HL-60/S4 treated with phorbol 12-myristate 13-acetate at 8.2 ng/mL for 4 days and 3 days (cell line): ENCODE data around the gene OR9Q1.
"Not testable (repeated sequence)": the region's sequence is repeated elsewhere in the genome, so short reads cannot be mapped to it uniquely, and the experiment has no call there.

ENCODE experiments used
- in situ Hi-C: fragments of 300-500 bp; cut with MboI; formaldehyde crosslinking; loops from 2 replicates; pipeline ENCODE4 v1.15.0; 2022; ENCODE audit warnings: low sequenced_read_pairs

Gene OR9Q1

DNA sequence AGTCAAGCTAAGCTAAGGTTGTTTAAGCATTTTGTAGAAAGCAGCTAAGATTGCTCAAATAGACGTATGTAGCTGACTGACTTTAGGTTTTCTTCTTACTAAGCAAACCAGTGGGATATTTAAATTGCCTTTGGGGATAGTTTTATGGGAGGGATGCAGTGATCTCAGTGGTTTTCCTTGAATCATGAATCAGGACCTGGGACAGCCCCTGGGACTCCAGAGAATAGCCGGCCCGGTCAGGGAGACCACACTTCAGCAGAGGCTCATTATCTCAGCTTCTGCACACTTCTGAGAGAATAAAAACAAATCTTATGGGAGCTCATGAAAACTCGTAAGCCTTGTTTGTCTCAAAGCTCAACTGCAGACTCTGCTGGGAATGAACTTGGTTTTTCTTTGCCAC is 101.8 kb downstream of the OR9Q1 start, which contains the start of gene OR9I1:
Gene OR9I1 (minus strand): TSS at position 62 of the 400 bp plus-strand sequence. CDS start 6,086 bp downstream, outside the sequence.
- in situ Hi-C loops = no loop called here

DNA sequence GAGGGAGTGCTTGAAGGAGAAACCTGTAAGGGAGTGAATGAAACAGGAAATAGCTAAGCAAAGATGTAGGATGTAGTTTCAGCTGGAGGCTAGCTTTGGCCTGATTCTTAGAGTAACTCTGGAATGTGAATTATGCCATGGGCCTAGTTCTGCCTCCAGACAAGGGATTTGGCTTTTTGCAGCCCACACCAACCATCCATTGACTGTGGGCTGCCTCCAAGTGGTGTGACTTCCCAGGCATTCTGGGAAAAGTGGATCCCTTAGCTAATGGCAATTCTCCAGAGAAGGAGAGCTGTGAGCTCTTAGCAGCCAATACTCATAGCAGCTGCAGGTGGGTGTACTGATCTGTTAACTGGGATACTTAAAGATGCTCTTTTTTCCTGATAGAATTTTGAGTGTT is 103.7 kb downstream of the OR9Q1 start:
- in situ Hi-C loops = no loop called here

DNA sequence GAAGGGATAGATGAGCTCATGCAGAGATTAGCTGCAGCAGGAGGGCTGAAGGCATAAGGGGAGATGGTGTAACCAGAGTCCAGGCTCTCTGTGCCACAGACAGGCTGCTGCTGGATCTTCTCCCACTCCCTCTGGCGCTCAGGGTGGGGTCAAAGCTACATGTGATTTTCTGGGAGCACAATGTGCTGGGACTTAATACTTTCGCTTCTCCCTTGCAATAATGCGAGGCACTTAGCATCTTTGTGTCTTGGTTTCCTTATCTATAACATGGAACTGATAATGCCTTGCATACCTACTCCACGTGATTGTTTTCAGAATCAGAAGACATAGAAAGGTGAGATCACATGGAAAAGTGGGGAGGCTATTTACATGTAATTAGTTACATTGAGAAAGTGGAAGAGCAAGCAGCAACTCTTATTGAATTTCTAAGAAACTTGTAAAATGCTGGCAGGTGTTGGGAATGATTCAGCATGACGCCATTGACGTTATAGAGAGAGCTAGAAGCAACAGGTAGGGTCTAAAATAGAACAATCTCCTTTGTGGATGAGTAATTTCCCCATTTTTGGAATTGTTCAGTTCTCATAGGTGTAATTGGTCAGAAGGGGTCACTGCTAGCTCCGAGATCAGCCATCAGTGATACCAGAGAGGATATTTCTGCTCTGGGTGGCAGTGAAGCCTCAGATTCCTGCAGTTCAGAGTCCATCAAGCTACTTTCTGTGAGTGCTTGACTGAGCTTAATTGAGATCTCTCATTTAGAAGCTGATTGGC is 109.8 kb downstream of the OR9Q1 start:
- in situ Hi-C loops = no loop called here

DNA sequence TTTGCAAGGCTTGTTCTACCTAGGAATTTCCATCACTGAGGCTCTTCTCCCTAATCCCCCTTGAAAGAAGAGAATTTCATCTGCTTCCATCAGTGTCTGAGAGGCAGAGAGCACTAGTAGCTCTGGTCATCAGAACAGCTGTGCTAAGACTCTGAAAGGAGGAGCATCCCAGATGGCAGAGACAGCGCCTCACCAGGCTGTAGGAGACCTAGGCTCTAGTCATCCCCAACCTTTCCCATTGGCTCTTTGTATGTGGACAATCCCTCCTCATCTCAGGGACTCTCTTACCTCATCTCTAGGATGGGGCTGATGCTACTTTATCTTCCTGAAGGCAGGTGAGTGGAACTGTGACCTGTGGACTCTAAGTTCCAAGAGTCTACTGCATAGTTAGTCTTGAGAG is 110.5 kb downstream of the OR9Q1 start:
- in situ Hi-C loops = no loop called here

GRCh38 chr11:58135171-58135570 is 111.5 kb downstream of the OR9Q1 start:
- in situ Hi-C loops = no loop called here

DNA sequence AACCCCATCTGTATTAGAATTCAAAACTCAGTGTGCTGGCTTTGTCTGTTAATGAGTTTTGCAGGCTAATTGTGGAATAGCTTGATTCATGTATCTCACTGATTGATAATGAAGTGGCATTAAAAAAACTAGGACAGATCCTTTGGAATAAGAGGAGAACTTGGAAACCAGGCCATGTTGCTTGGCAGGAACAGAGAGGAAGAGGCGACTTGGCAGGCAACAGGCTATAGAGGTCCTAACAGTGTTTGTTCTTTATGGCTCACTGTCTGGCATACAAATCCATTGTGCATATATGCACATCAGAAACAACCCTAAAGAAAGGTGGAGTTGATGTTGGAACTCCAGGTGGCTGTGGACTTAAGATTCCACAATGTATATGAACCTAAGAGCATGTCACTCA is 119.1 kb downstream of the OR9Q1 start:
- in situ Hi-C loops = no loop called here

GRCh38 chr11:58152781-58153180 is 129.1 kb downstream of the OR9Q1 start:
- in situ Hi-C loops = no loop called here

- in situ Hi-C loops = no loop called here
Measured at GRCh38 chr11:58164389-58164788, 140.7 kb downstream of the OR9Q1 start.

- in situ Hi-C loops = no loop called here
Measured at GRCh38 chr11:58164990-58165389, 141.3 kb downstream of the OR9Q1 start.

GRCh38 chr11:58165504-58166106 is 141.9 kb downstream of the OR9Q1 start:
- in situ Hi-C loops = no loop called here

DNA sequence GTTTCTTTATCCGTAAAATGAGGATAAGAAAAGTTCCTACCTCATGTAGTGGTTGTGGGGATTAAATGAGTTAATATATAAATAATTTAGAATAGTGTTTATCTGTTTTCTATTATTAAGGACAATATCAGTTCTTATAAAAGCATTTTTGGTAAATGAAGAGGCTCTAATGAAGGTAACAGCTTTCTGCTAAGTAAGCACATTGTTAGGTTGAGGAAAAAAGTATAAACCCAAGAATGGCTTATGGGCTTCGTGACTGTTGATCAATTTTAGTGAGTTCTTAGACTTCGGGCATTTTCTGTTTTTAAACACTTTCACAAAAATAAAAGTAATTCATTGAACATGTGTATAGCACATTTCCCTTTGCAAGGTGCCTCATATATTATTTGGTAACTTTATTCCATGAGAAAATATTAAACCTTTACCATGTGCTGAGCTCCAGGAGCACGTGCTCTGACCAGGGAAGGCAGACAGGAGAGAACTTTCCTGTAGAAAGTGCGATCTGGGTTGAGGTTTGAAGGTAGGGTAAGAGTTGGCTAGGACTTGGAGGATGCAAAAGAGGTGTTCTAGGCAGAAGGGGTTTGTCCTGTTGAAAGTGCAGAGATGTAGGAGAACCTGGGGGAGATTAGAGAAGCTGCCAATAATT is 153.9 kb downstream of the OR9Q1 start:
- in situ Hi-C loops = no loop called here

- in situ Hi-C loops = no loop called here
Measured at GRCh38 chr11:58178444-58178843, 154.8 kb downstream of the OR9Q1 start.

DNA sequence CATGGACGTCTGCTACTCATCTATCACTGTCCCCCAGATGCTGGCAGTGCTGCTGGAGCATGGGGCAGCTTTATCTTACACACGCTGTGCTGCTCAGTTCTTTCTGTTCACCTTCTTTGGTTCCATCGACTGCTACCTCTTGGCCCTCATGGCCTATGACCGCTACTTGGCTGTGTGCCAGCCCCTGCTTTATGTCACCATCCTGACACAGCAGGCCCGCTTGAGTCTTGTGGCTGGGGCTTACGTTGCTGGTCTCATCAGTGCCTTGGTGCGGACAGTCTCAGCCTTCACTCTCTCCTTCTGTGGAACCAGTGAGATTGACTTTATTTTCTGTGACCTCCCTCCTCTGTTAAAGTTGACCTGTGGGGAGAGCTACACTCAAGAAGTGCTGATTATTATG is 156.0 kb downstream of the OR9Q1 start:
- in situ Hi-C loops = no loop called here

DNA sequence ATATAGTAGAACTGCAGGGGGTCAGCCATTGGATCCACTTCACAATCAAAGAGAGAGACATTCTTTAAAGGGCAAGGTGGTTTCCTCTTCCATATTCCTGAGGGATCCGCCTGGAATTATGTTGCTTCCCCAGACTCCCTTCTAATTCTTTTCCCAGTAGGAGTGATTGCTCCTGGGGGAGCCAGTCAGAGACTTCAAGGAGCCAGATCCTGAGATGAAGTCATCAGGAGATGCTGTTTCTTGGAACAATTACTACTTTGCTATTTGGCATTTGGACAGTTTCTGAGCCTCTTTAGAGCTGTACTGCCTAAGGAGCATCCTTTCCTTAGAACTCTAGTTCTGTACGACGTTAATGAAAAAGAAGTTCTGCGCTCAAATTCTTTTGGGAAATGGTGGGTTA is 163.3 kb downstream of the OR9Q1 start:
- in situ Hi-C loops = no loop called here

DNA sequence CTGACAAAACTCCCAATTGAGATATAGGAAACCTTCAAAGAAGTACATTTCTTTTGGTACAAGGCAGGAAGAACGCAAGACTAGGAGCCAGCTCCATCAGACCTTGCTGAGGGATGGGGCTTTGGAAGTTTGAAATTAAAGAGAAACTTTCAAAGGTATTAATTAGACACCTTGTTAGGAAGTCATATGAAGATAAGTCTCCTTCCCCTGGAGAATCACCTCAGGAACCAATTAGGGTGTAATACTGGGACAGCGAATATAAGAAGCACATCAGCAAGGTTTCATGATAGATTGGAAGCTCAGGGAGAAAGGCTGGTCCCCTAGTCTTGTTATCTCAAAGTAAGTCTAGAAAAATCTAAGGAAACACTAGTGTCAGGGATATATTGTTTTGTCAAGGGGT is 165.1 kb downstream of the OR9Q1 start, which contains the start of gene OR9Q2:
Gene OR9Q2 (plus strand): TSS at position 301 of the 400 bp plus-strand sequence. CDS start 1,421 bp downstream, outside the sequence.
- in situ Hi-C loops = no loop called here

DNA sequence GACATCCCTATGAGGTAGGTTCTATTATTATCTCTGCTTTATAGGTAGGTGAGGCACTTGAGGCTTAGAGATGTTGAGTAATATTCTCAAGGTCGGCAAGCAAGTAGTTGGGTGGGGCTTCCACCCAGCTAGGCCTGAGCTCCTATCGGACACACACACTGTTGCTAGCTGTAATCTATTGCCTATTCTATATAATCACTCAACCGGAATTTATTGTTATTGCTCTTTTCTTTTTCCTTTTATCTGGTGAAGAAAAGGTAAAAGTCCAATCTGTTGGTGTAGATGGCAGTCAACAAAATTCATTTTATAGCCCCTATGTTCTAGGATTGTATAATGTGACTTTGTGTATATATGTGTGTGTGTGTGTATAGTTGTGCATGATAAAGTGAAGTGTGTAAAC is 168.5 kb downstream of the OR9Q1 start:
- in situ Hi-C loops = no loop called here

DNA sequence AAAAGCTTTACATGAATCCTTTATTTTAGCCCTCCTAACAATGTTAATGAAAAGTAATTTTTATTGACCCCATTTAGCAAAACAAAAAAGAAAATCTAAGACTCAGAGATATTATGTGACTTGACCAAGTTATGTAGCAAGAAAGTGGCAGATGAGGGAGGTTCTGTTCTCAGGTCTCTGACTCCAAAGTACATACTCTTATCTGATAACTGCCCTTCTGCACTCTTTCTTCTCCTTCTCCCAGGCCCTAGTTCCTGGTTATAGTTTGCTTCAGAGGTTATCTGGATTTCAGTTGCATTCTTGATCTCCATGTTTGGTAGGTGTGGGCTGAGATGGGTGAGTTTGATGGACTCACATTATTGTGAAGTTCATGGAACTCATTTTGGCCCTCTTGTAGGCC is 169.7 kb downstream of the OR9Q1 start:
- in situ Hi-C loops = no loop called here

GRCh38 chr11:58195939-58196338 is 172.3 kb downstream of the OR9Q1 start:
- in situ Hi-C loops = no loop called here

DNA sequence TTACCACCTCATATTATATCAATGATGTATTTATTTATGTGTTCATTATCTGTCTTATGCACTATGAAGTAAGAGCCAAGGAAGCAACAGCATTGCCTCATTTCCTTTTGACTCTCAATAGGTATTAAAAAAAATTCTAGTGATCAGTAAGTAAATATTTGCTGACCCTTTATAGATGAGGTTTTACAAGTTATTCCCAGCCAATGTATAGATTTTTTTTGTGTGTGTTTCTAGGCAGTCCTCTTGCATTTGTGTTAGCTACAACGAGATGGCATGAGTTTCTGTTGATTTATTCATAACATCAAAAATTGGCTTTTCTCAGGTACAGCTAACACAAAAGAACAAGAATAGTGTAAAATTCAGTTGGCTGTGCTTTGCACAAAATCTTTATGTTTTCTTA is 175.6 kb downstream of the OR9Q1 start:
- in situ Hi-C loops = no loop called here

DNA sequence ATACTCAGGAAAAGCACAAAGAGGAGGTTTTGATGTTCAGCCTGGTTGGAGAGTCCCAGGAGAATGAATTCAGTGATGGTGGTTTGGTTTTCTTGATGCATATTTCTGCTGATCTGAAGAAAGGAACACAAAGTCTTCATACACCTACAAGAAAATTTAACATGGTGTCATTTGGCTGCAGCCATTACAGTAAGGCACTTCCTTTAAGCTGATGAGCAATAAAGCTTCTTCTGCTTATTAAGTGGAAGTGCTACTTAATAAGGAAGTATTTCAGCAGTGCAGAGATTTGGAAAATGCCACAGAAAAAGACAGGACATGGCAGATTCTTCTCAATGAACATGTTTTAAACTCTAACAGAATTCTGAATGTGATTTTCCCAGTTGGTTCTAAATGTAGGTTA is 180.4 kb downstream of the OR9Q1 start, which contains the start of gene OR1S2:
Gene OR1S2 (minus strand): TSS at position 101 of the 400 bp plus-strand sequence. CDS start 0 bp downstream, at position 101.
- in situ Hi-C loops = no loop called here

GRCh38 chr11:58212420-58212819 is 188.7 kb downstream of the OR9Q1 start, which contains the start of gene OR1S1:
Gene OR1S1, plus strand, starts transcription at chr11:58212720.
- in situ Hi-C loops = not testable (repeated sequence)

DNA sequence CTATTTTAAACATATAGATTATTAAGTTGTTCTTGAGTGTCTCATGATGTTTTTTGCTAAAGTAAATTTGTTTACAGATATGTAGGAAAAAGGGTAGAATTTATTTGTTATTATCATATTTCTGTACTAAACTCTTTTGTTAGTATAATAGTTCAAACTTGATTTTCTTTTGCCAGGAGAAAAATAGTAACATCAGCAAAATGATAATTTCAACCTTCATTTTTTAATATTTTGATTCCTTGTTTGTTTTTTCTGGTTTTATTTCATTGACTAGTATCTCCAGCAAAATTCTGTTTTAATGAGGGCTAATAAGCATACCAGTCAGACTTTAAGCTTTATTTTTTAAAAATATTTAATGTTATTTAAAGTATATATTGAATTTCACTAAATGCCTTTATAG is 192.8 kb downstream of the OR9Q1 start:
- in situ Hi-C loops = no loop called here
